Small intestine (tissue), 7 donors: ENCODE data around the gene SEMA4A. TPM values are rescaled to one million over a fixed set of nuclear protein-coding genes. Genes with fewer than 3 reads are reported as not detected.
A peak's percentile ranks its signal among the peaks of the same experiment; 100 is the strongest.
"Not testable (repeated sequence)": the region's sequence is repeated elsewhere in the genome, so short reads cannot be mapped to it uniquely, and the experiment has no call there.

Experiments used
- DNase-seq, 2 donors: peaks; one replicate each; pipeline versions ENCODE4 v3.0.0 to v3.0.0-alpha.2; 2013
- FAIRE-seq: peaks from 2 replicates; lab custom pipeline; 2012; peaks lifted over from hg19 to GRCh38; lab: Jason Lieb, UNC
- H3K27ac ChIP-seq, 3 donors: one replicate each; pipeline ENCODE4 v1.5.1; 2013; ENCODE audit warnings: low read length in 2 of 3, mild to moderate bottlenecking in 2 of 3, control low read depth in 1 of 3, inconsistent platforms in 1 of 3, low read depth in 1 of 3, moderate library complexity in 1 of 3
- H3K27me3 ChIP-seq, 3 donors: one replicate each; pipeline ENCODE4 v1.6.1; 2013; ENCODE audit warnings: low read length in 3 of 3, inconsistent platforms in 1 of 3; ENCODE audit not compliant: control insufficient read depth in 3 of 3, insufficient read depth in 3 of 3
- H3K36me3 ChIP-seq, 3 donors: one replicate each; pipeline ENCODE4 v1.6.1; 2013; ENCODE audit warnings: low read length in 3 of 3, inconsistent platforms in 1 of 3, low read depth in 1 of 3, mild to moderate bottlenecking in 1 of 3, moderate library complexity in 1 of 3; ENCODE audit not compliant: control insufficient read depth in 3 of 3, insufficient read depth in 2 of 3
- H3K4me1 ChIP-seq, 3 donors: one replicate each; pipeline ENCODE4 v1.6.1; 2013; ENCODE audit warnings: low read length in 2 of 3, inconsistent platforms in 1 of 3, low read depth in 1 of 3, mild to moderate bottlenecking in 1 of 3, moderate library complexity in 1 of 3; ENCODE audit not compliant: control insufficient read depth in 3 of 3, insufficient read depth in 2 of 3
- H3K4me3 ChIP-seq, 3 donors: one replicate each; pipeline ENCODE4 v1.5.1; 2013; ENCODE audit warnings: low read length in 3 of 3, control low read depth in 1 of 3, inconsistent platforms in 1 of 3, low read depth in 1 of 3, mild to moderate bottlenecking in 1 of 3, moderate library complexity in 1 of 3
- H3K9me3 ChIP-seq, 2 donors: one replicate each; pipeline ENCODE4 v1.6.1; 2013; ENCODE audit warnings: low read depth in 1 of 2, low read length in 1 of 2; ENCODE audit not compliant: control insufficient read depth in 2 of 2, insufficient read depth in 1 of 2
- WGBS, 3 donors: extraction: QIAGEN DNeasy Blood & Tissue Kit; methylation state at CpG; one replicate each; pipeline ENCODE4 v1.1.7; 2013; 5-methylcytosine and 5-hydroxymethylcytosine counted together
- polyA plus RNA-seq, 4 donors: library from polyadenylated mRNA; stranded (reverse) in 3 of 4; unstranded in 1 of 4; fragments of 200-250 nt in 3 of 4; fragments of 120-200 nt in 1 of 4; gene quantifications; one replicate each; pipeline versions ENCODE4 v1.2.1 to v1.2.3, GENCODE V29; 2013
- donor health status: healthy with polysubstance abuse.
- donor health status: control.
- donor health status: control.
- donor health status: Bipolar disorder and iron deficiency.
- donor health status: healthy.

The SEMA4A gene
- polyA plus RNA-seq, 4 donors = 0.89 to 7.7 (median 1.8) TPM

DNA sequence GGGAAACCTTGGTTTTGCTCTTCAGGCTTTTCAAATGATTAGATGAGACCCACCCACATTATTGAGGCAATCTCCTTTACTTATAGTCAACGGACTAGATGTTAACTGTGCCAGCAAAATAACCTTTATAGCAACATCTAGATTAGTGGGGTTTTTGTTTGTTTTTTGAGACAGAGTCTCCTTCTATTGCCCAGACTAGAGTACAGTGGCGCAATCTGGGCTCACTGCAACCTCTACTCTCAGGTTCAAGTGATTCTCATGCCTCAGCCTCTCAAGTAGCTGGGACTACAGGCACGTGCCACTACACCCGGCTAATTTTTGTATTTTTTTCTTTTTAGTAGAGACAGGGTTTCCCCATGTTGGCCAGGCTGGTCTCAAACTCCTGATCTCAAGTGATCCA lies 36.9 kb downstream of the SEMA4A start:
- H3K9me3 ChIP-seq = peaks cover 0 to 30% of the 10 kb centered on the region in 2 donors
- not testable (repeated sequence) for H3K36me3 ChIP-seq, FAIRE-seq, H3K27me3 ChIP-seq, H3K4me3 ChIP-seq
- H3K27ac ChIP-seq = peak overlapping the region in 1 of 3 donors; percentile 76
- peaks cover 0 to 24% (median 3%) of the 10 kb centered on the region in 3 donors for H3K4me1 ChIP-seq
- WGBS, 3 donors = 25 to 68% (median 42%) methylated on average over 4 of the region's 4 CpGs
- DNase-seq = peak; percentile 25 to 44

DNA sequence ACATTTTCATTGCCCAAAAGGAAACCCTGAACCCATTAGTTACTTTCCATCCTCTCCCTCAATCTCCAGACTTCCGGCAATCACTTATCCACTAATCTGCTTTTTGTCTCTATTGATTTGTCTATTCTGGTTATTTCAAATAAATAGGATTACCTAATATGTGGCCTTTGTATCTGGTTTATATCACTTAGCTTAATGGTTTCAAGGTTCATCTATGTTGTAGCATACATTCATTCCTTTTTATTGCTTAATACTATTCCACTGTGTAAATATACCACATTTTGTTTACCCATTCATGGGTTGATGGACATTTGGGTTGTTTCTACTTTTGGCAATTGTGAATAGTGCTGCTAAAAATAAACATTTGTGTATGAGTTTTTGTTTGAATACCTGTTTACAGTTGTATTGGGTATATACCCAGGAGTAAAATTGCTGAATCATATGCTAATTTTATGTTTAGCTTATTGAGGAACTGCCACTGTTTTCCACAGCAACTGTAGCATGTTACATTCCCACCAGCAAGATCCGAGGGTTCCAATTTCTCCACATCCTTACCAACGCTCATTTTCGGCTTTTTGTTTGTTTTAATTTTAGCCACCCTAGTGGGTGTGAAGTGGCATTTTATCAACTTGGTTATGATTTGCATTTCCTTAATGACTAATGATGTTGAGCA lies 38.0 kb downstream of the SEMA4A start:
- peak overlapping the region in 1 of 3 donors; percentile 41 for H3K27ac ChIP-seq
- FAIRE-seq = no peak

GRCh38 chr1:156193208-156193487 lies 39.8 kb downstream of the SEMA4A start:
- H3K27me3 ChIP-seq = no peaks in the 10 kb centered on the region
- FAIRE-seq = no peak
- H3K4me1 ChIP-seq = peaks cover 3 to 51% (median 6%) of the 10 kb centered on the region in 3 donors
- H3K4me3 ChIP-seq = peak overlapping the region; percentile 34 to 97 (median 39)
- peaks cover 0 to 17% of the 10 kb centered on the region in 2 donors for H3K9me3 ChIP-seq
- H3K27ac ChIP-seq = peak overlapping the region; percentile 71 to 90 (median 76)
- H3K36me3 ChIP-seq = peaks cover 0 to 14% (median 2%) of the 10 kb centered on the region in 3 donors
- DNase-seq = no peak
- 78 to 93% (median 89%) methylated on average over 7 of the region's 7 CpGs for WGBS, 3 donors

More for the DNA sequence above, 38.0 kb downstream of the SEMA4A start:
- Histone ChIP-seq H3K4me1 (peaks cover 2 to 35% (median 3%) of the 10 kb centered on the region in 3 donors), H3K27me3 (no peaks in the 10 kb centered on the region), H3K4me3 (no peak overlapping the region), H3K36me3 (peaks cover 0 to 7% (median 0%) of the 10 kb centered on the region in 3 donors), H3K9me3 (peaks cover 0 to 30% of the 10 kb centered on the region in 2 donors)
- DNase-seq = peak; percentile 38 to 90
- WGBS, 3 donors = 74 to 76% (median 75%) methylated on average over 4 of the region's 4 CpGs

- FAIRE-seq (peak; percentile 75), DNase-seq (peak; percentile 99 to 100)
- Histone ChIP-seq H3K4me1 (peaks cover 3 to 57% (median 6%) of the 10 kb centered on the region in 3 donors), H3K4me3 (peak within 1 kb of the TSS; percentile 65 to 97 (median 71)), H3K27ac (peak within 1 kb of the TSS; percentile 71 to 90 (median 76)), H3K36me3 (peaks cover 0 to 14% (median 2%) of the 10 kb centered on the region in 3 donors), H3K27me3 (no peaks in the 10 kb centered on the region), H3K9me3 (peaks cover 0 to 11% of the 10 kb centered on the region in 2 donors)
- 2 to 4% (median 2%) methylated on average over 59 of the region's 59 CpGs for WGBS, 3 donors
Measured at GRCh38 chr1:156193488-156194299, 40.3 kb downstream of the SEMA4A start, which contains the start of gene SLC25A44. Gene SLC25A44 (plus strand): TSS chr1:156194104. CDS start chr1:156199848, 5,744 bp downstream.

- Histone ChIP-seq H3K4me3 (peak overlapping the region; percentile 65 to 97 (median 71)), H3K27ac (peak overlapping the region in 2 of 3 donors; percentile 65 to 69), H3K4me1 (peaks cover 3 to 62% (median 8%) of the 10 kb centered on the region in 3 donors), H3K9me3 (peaks cover 0 to 5% of the 10 kb centered on the region in 2 donors), H3K36me3 (peaks cover 0 to 18% (median 2%) of the 10 kb centered on the region in 3 donors), H3K27me3 (no peaks in the 10 kb centered on the region)
- FAIRE-seq (no peak), DNase-seq (peak in 1 of 2 donors; percentile 24)
- 8 to 13% (median 11%) methylated on average over 14 of the region's 14 CpGs for WGBS, 3 donors
Measured at GRCh38 chr1:156194300-156194652, 40.9 kb downstream of the SEMA4A start.

DNA sequence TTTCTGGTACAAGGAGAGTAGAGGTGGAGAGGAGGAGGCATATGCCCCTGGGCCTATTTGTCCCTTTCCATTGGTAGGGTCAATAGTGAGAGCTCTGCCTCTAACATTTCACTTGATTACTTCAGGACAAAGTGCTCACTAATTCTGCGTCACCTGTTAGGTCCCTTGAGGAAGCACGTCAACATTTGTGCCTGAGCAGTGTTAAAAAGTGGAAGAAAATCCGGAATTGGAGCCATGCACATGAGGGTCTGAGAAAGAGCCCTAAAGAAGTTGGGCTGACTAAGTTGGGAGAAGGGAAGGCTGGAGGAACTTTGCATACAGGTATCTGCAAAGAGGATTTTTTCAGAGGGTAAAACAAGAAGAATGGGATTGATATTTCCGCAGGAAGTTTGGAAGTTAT lies 42.5 kb downstream of the SEMA4A start:
- H3K27ac ChIP-seq = no peak overlapping the region
- no peaks in the 10 kb centered on the region for H3K27me3 ChIP-seq
- H3K36me3 ChIP-seq = peaks cover 3 to 34% (median 9%) of the 10 kb centered on the region in 3 donors
- FAIRE-seq = no peak
- no peaks in the 10 kb centered on the region for H3K9me3 ChIP-seq
- peaks cover 3 to 63% (median 8%) of the 10 kb centered on the region in 3 donors for H3K4me1 ChIP-seq
- no peak overlapping the region for H3K4me3 ChIP-seq
- WGBS, 3 donors = 56 to 69% (median 63%) methylated on average over 4 of the region's 4 CpGs
- DNase-seq = peak in 1 of 2 donors; percentile 29

DNA sequence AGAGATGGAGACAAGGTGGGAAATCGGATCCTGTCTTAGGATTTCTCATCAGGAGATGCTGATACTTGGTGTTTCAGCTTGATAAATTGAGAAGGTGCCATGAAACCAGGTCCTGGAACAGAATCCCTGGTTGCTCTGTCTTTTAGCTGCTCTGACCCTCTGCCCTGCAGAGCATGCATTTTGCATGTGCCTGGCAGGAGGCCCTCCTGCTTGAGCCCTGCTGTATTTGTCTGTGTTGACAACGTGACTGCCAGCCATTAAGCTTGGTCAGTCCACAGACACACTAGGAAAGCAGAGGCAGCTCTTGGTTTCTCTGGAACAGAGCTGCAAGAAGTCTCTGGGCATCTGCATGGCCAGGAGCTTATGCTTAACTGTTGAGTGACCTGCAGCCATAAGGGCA lies 43.1 kb downstream of the SEMA4A start:
- H3K9me3 ChIP-seq = no peaks in the 10 kb centered on the region
- 58 to 76% (median 64%) methylated on average over 2 of the region's 2 CpGs for WGBS, 3 donors
- FAIRE-seq (no peak), DNase-seq (no peak)
- H3K27ac ChIP-seq = no peak overlapping the region
- H3K36me3 ChIP-seq = peaks cover 3 to 38% (median 9%) of the 10 kb centered on the region in 3 donors
- H3K4me3 ChIP-seq = no peak overlapping the region
- H3K4me1 ChIP-seq = peaks cover 3 to 61% (median 8%) of the 10 kb centered on the region in 3 donors
- no peaks in the 10 kb centered on the region for H3K27me3 ChIP-seq

DNA sequence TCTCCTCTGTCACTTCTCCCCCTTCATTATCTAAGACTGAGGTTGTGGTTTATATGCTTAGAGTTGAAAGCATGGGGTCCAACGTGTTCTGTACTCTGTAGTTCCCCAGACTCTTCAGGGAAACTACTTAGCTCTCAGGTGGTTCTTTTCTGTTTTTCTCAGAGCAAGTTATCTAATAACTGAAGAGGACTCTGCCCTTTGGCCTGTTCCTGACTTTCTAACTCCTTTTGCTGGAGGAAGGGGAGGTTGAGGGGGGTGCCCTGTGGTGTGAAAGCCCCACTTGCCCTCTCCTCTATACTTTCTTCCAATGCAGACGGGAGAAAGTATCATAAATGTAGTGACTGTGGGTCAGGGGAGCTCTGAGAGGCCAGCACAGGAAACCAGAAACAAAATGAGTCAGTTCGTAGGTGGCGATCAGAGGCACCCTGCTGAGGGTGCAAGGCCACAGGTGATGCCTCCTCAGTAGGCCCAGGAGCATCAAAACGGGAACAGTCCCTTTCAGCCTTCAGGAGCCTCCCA lies 45.5 kb downstream of the SEMA4A start:
- Histone ChIP-seq H3K27ac (peak overlapping the region in 2 of 3 donors; percentile 9 to 88), H3K9me3 (no peaks in the 10 kb centered on the region), H3K4me3 (no peak overlapping the region), H3K27me3 (no peaks in the 10 kb centered on the region), H3K4me1 (peaks cover 3 to 60% (median 10%) of the 10 kb centered on the region in 3 donors), H3K36me3 (peaks cover 3 to 41% (median 12%) of the 10 kb centered on the region in 3 donors)
- FAIRE-seq (no peak), DNase-seq (peak in 1 of 2 donors; percentile 77)
- WGBS, 3 donors = 23 to 37% (median 29%) methylated on average over 5 of the region's 5 CpGs
